ENCODE data around the gene FRMD1.

Gene FRMD1

GRCh38 chr6:168075216-168075615 is 3.8 kb downstream of the FRMD1 start:
- no peak for DNase-seq

GRCh38 chr6:168073937-168074730 is 4.9 kb downstream of the FRMD1 start:
- no peak for DNase-seq

- DNase-seq = no peak
Observed at GRCh38 chr6:168072730-168073129, 6.3 kb downstream of the FRMD1 start.

GRCh38 chr6:168072261-168072660 is 6.8 kb downstream of the FRMD1 start:
- DNase-seq = no peak

- no peak for DNase-seq
Observed at GRCh38 chr6:168071620-168072019, 7.4 kb downstream of the FRMD1 start.

- DNase-seq = no peak
Observed at GRCh38 chr6:168070804-168071203, 8.2 kb downstream of the FRMD1 start.

GRCh38 chr6:168067081-168067759 is 11.8 kb downstream of the FRMD1 start:
- DNase-seq = no peak

- DNase-seq = no peak
Observed at GRCh38 chr6:168064226-168064807, 14.7 kb downstream of the FRMD1 start.

- no peak for DNase-seq
Observed at GRCh38 chr6:168063431-168063830, 15.6 kb downstream of the FRMD1 start.

- no peak for DNase-seq
Observed at GRCh38 chr6:168062346-168063289, 16.4 kb downstream of the FRMD1 start.

- no peak for DNase-seq
Observed at GRCh38 chr6:168061269-168062210, 17.5 kb downstream of the FRMD1 start.

- DNase-seq = no peak
Observed at GRCh38 chr6:168060521-168060931, 18.5 kb downstream of the FRMD1 start.

- DNase-seq = no peak
Observed at GRCh38 chr6:168058691-168059551, 20.1 kb downstream of the FRMD1 start.

- DNase-seq = no peak
Observed at GRCh38 chr6:168057836-168058235, 21.2 kb downstream of the FRMD1 start.

GRCh38 chr6:168056892-168057527 is 22.0 kb downstream of the FRMD1 start:
- no peak for DNase-seq

- DNase-seq = no peak
Observed at GRCh38 chr6:168055696-168056489, 23.1 kb downstream of the FRMD1 start.

- DNase-seq = no peak
Observed at GRCh38 chr6:168054765-168055560, 24.0 kb downstream of the FRMD1 start.

GRCh38 chr6:168053957-168054471 is 25.0 kb downstream of the FRMD1 start:
- DNase-seq = no peak

Data from T-helper 9 cell (primary cell).